Lung (tissue), 12 donors: ENCODE measurements around the gene MED14. TPM values are rescaled to one million over a fixed set of nuclear protein-coding genes. Genes with fewer than 3 reads are reported as not detected.
A peak's percentile ranks its signal among the peaks of the same experiment; 100 is the strongest.

Experiments used
- ATAC-seq: fragments of 200-7000 bp; cut with Tn5 transposase; one replicate; pipeline ENCODE4 v1.9.1; 2020; ENCODE audit warnings: moderate number of reproducible peaks; ENCODE audit not compliant: insufficient read depth, low FRiP score
- DNase-seq, 3 donors: peaks; one replicate each; pipeline ENCODE4 v3.0.0-alpha.2; 2013 to 2017
- H3K27ac ChIP-seq, 2 donors: one replicate each; pipeline ENCODE4 v1.5.1; 2013; ENCODE audit warnings: mild to moderate bottlenecking in 2 of 2, moderate library complexity in 2 of 2, control low read depth in 1 of 2, inconsistent platforms in 1 of 2, low read depth in 1 of 2, low read length in 1 of 2
- H3K27me3 ChIP-seq, 3 donors: one replicate each; pipeline ENCODE4 v1.5.1; 2013; ENCODE audit warnings: low read length in 2 of 3; ENCODE audit not compliant: control insufficient read depth in 3 of 3, insufficient read depth in 3 of 3
- H3K36me3 ChIP-seq, 4 donors: one replicate each; pipeline ENCODE4 v1.5.1; 2013; ENCODE audit warnings: low read length in 4 of 4, mild to moderate bottlenecking in 1 of 4, moderate library complexity in 1 of 4; ENCODE audit not compliant: control insufficient read depth in 4 of 4, insufficient read depth in 4 of 4
- H3K4me1 ChIP-seq, 5 donors: one replicate each; pipeline ENCODE4 v1.5.1; 2013; ENCODE audit warnings: low read length in 5 of 5, mild to moderate bottlenecking in 2 of 5, moderate library complexity in 1 of 5; ENCODE audit not compliant: control insufficient read depth in 5 of 5, insufficient read depth in 5 of 5
- H3K4me3 ChIP-seq: one replicate; pipeline ENCODE4 v1.5.1; 2013; ENCODE audit warnings: mild to moderate bottlenecking, control low read depth, moderate library complexity
- H3K9ac ChIP-seq, 2 donors: one replicate each; pipeline ENCODE4 v1.5.1; 2013; ENCODE audit warnings: low read length in 2 of 2, control low read depth in 1 of 2; ENCODE audit not compliant: insufficient read depth in 1 of 2
- H3K9me3 ChIP-seq, 4 donors: one replicate each; pipeline ENCODE4 v1.5.1; 2013; ENCODE audit warnings: low read length in 3 of 4, mild to moderate bottlenecking in 1 of 4, moderate library complexity in 1 of 4; ENCODE audit not compliant: control insufficient read depth in 4 of 4, insufficient read depth in 3 of 4
- WGBS, 2 donors: extraction: QIAGEN DNeasy Blood & Tissue Kit; methylation state at CpG; one replicate each; pipeline ENCODE4 v1.1.7; 2013; 5-methylcytosine and 5-hydroxymethylcytosine counted together
- polyA plus RNA-seq, 2 donors: library from polyadenylated mRNA; stranded (reverse); fragments of 200-250 nt; gene quantifications; one replicate each; pipeline ENCODE4 v1.2.1, GENCODE V29; 2013
- total RNA-seq, 2 donors: library from RNA; depleted of rRNA in 1 of 2; stranded (reverse); fragments of >200 nt in 1 of 2; gene quantifications; one replicate each; pipeline ENCODE4 v1.2.1, GENCODE V29; 2014 to 2021
- TF ChIP-seq, protein P1 (sequence below): IDR thresholded peaks from 2 replicates; pipeline ENCODE4 v1.5.1; 2012; ENCODE audit warnings: mild to moderate bottlenecking; ENCODE audit errors: control extremely low read depth, extremely low read depth
- donor health status: control.
- donor health status: control.
- donor health status: Bipolar disorder and iron deficiency.
- donor health status: healthy.
- donor health status: DM: yes; HTN: yes; CAD: no.

The MED14 gene
- total and polyA plus RNA-seq, 4 donors = 9.1 to 41.1 (median 25.6) TPM

DNA sequence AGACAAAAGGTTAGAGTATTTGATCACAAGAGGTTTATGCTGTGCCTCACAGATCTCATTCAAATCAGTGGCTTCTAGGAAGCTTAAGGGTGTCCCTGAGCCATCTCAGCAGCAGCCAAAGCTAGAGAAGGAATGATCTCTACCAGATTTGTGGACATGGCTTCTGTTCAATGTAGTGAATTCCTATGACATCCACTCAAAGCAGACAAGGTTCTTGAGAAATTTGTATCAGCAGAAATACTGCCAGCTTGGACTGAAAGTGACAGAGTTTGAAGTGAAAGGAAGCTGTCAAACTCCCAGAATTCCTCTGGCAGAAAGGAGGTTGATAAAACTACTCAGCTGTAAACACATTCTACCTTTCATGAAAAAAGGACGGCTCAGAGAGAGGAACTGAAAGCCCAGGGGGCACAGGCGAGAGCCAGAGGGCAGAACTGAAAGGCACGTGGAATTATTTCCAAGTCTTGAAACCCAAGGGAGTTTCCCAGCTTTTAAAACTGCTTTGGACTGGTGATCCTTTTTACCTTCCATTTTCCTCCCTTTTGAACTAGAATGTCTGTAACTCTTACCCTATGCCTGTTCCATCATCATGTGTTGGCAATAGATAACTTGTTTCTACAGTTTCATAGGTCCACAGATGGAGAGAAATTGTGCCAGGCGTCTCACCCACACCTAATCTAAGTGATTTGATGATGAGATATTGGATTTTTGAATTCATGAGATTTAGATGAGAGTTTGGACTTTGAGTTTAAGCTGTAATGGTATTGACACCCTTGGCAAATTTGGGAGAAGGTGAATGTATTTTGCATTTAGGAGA is 14.5 kb upstream of the MED14 start:
- H3K27ac ChIP-seq = peak overlapping the region in 1 of 2 donors; percentile 21
- no peak overlapping the region for H3K4me3 ChIP-seq
- H3K27me3 ChIP-seq = peaks cover 3 to 25% (median 15%) of the 10 kb centered on the region in 3 donors
- 38 to 46% methylated on average over 4 of the region's 4 CpGs for WGBS, 2 donors
- TF ChIP-seq, protein P1, sequence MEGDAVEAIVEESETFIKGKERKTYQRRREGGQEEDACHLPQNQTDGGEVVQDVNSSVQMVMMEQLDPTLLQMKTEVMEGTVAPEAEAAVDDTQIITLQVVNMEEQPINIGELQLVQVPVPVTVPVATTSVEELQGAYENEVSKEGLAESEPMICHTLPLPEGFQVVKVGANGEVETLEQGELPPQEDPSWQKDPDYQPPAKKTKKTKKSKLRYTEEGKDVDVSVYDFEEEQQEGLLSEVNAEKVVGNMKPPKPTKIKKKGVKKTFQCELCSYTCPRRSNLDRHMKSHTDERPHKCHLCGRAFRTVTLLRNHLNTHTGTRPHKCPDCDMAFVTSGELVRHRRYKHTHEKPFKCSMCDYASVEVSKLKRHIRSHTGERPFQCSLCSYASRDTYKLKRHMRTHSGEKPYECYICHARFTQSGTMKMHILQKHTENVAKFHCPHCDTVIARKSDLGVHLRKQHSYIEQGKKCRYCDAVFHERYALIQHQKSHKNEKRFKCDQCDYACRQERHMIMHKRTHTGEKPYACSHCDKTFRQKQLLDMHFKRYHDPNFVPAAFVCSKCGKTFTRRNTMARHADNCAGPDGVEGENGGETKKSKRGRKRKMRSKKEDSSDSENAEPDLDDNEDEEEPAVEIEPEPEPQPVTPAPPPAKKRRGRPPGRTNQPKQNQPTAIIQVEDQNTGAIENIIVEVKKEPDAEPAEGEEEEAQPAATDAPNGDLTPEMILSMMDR = no peak
- ATAC-seq (no peak), DNase-seq (no peak)
- H3K9ac ChIP-seq = peak overlapping the region in 1 of 2 donors; percentile 38
- H3K9me3 ChIP-seq = no peaks in the 10 kb centered on the region
- H3K36me3 ChIP-seq = no peaks in the 10 kb centered on the region
- no peaks in the 10 kb centered on the region for H3K4me1 ChIP-seq

DNA sequence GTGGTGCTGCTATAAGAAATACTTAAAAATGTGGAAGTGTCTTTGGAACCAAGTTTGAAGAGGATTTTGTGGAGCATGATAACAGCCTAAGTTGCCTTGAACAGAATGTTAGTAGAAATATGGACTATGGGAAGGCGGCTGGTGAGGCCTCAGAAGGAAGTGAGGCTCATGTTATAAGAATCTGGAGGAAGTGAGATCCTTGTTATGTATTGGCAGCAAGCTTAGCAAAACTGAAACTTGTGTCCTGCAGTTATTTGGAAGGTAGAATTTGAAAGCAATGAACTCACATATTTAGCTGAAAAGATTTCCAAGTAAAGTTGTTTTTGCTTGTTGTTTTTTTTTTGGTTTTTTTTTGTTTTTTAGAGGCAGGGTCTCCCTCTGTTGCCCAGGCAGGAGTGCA is 13.6 kb upstream of the MED14 start:
- Histone ChIP-seq H3K27me3 (peaks cover 3 to 25% (median 13%) of the 10 kb centered on the region in 3 donors), H3K36me3 (no peaks in the 10 kb centered on the region), H3K27ac (no peak overlapping the region), H3K4me3 (no peak overlapping the region), H3K9ac (no peak overlapping the region), H3K9me3 (no peaks in the 10 kb centered on the region), H3K4me1 (no peaks in the 10 kb centered on the region)
- ATAC-seq (no peak), DNase-seq (no peak)
- 43 to 56% methylated on average over 1 of the region's 1 CpG for WGBS, 2 donors
- TF ChIP-seq, protein P1 = no peak

DNA sequence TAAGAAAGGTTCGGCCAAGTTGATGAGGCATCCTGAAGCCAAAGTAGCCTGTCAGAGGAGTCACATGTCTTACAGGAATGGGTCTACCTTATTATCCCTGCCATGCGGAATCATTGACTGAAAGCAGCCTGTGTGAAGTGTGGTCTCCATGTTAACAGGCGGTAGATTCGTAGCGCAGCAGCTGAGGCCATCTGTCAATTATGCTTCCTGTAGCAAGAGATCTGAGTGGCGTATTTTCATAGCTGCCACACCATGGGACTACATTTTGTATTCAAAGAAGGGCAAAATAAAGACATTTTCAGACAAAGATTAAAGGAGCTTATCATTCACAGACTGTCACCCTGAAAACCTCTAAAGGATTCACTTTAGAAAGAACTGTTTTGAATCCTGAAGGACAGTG is 11.2 kb upstream of the MED14 start:
- H3K9ac ChIP-seq = no peak overlapping the region
- ATAC-seq = no peak
- WGBS, 2 donors = 87 to 91% methylated on average over 6 of the region's 6 CpGs
- H3K4me3 ChIP-seq = no peak overlapping the region
- no peaks in the 10 kb centered on the region for H3K36me3 ChIP-seq
- peaks cover 3 to 36% (median 16%) of the 10 kb centered on the region in 3 donors for H3K27me3 ChIP-seq
- DNase-seq = no peak
- TF ChIP-seq, protein P1 = no peak
- H3K4me1 ChIP-seq = no peaks in the 10 kb centered on the region
- no peaks in the 10 kb centered on the region for H3K9me3 ChIP-seq
- H3K27ac ChIP-seq = no peak overlapping the region
